Stomach (tissue), 9 donors: ENCODE data around the gene SLC6A11. TPM values are rescaled to one million over a fixed set of nuclear protein-coding genes. Genes with fewer than 3 reads are reported as not detected.

Experiments
- DNase-seq, 2 donors: peaks; one replicate each; pipeline versions ENCODE4 v3.0.0 to v3.0.0-alpha.2; 2013 to 2019
- H3K27ac ChIP-seq, 5 donors: fragments of 200-600 bp in 4 of 5; sonication (generic) in 4 of 5; one replicate each; pipeline ENCODE4 v1.5.1; 2013 to 2019; ENCODE audit warnings: mild to moderate bottlenecking in 1 of 5, moderate library complexity in 1 of 5
- H3K27me3 ChIP-seq, 3 donors: fragments of 200-600 bp; sonication (generic); one replicate each; pipeline ENCODE4 v1.5.1; 2017 to 2019; ENCODE audit warnings: mixed run types in 1 of 3
- H3K36me3 ChIP-seq, 4 donors: fragments of 200-600 bp; sonication (generic); 1 replicate in 3 of 4; 2 replicates in 1 of 4; pipeline ENCODE4 v1.5.1; 2016 to 2019
- H3K4me1 ChIP-seq, 4 donors: fragments of 200-600 bp; sonication (generic); one replicate each; pipeline ENCODE4 v1.5.1; 2016 to 2019
- H3K4me3 ChIP-seq, 4 donors: fragments of 200-600 bp; sonication (generic) in 3 of 4; one replicate each; pipeline ENCODE4 v1.5.1; 2016 to 2019; ENCODE audit warnings: mild to moderate bottlenecking in 1 of 4
- H3K9me3 ChIP-seq, 4 donors: fragments of 200-600 bp; sonication (generic); one replicate each; pipeline ENCODE4 v1.5.1; 2016 to 2019
- CTCF ChIP-seq, 7 experiments: fragments of 450-650 bp in 4 of 7; fragments of 200-600 bp in 3 of 7; sonication (generic) in 3 of 7; IDR thresholded peaks; one replicate each; pipeline ENCODE4 v1.5.1; 2016 to 2019; ENCODE audit warnings: antibody characterized with exemption in 7 of 7, control low read depth in 2 of 7, mild to moderate bottlenecking in 1 of 7
- EP300 ChIP-seq: sonication (generic); formaldehyde crosslinking; IDR thresholded peaks from one replicate; pipeline ENCODE4 v1.6.1; 2017; ENCODE audit warnings: antibody characterized with exemption
- POLR2A ChIP-seq, 4 donors: fragments of 450-650 bp; IDR thresholded peaks; one replicate each; pipeline ENCODE4 v1.6.1; 2016; ENCODE audit warnings: antibody characterized with exemption in 4 of 4, control low read depth in 2 of 4, mild to moderate bottlenecking in 1 of 4, moderate library complexity in 1 of 4
- POLR2AphosphoS5 ChIP-seq, 3 donors: sonication (generic); formaldehyde crosslinking; IDR thresholded peaks; one replicate each; pipeline ENCODE4 v1.6.1; 2016; ENCODE audit warnings: antibody characterized with exemption in 3 of 3
- WGBS, 5 donors: extraction: QIAGEN DNeasy Blood & Tissue Kit in 3 of 5; methylation state at CpG; one replicate each; pipeline versions ENCODE4 v1.1.5 to v1.1.7; 2013 to 2018; 5-methylcytosine and 5-hydroxymethylcytosine counted together
- intact Hi-C: fragments of 100-400 bp; cut with DNase I; formaldehyde crosslinking; loops from one replicate; pipeline ENCODE4 v1.15.1; 2023; ENCODE audit warnings: low total_unique reads
- polyA plus RNA-seq, 3 donors: library from polyadenylated mRNA; stranded (reverse); fragments of 200-250 nt; gene quantifications; one replicate each; pipeline ENCODE4 v1.2.3, GENCODE V29; 2013
- total RNA-seq, 5 donors: library from RNA; depleted of rRNA; stranded (reverse); fragments of >200 nt; gene quantifications; one replicate each; pipeline versions ENCODE4 v1.1.0 to v1.2.3, GENCODE V29; 2014 to 2016
- donor health status: healthy with polysubstance abuse.
- donor health status: Bipolar disorder and iron deficiency.
- donor health status: healthy.

Gene SLC6A11
- total and polyA plus RNA-seq, 8 donors = 0.18 to 2.0 TPM; not detected in 6

- intact Hi-C loops = no loop called here
Observed at GRCh38 chr3:10975695-10976234, 159.7 kb downstream of the SLC6A11 start.

GRCh38 chr3:10976770-10977169 lies 160.7 kb downstream of the SLC6A11 start:
- Histone ChIP-seq H3K9me3 (no peaks in the 10 kb centered on the region), H3K36me3 (no peaks in the 10 kb centered on the region), H3K27ac (no peak overlapping the region), H3K4me3 (no peak overlapping the region), H3K4me1 (no peaks in the 10 kb centered on the region), H3K27me3 (peaks cover 0 to 47% (median 7%) of the 10 kb centered on the region in 3 donors)
- intact Hi-C loops = no loop called here
- no peak for DNase-seq
- TF ChIP-seq EP300 (no peak), CTCF (IDR thresholded peaks at IDR 0.05) (no peak), POLR2AphosphoS5 (IDR thresholded peaks at IDR 0.05) (no peak)
- WGBS, 5 donors = 53 to 84% (median 76%) methylated on average over 1 of the region's 1 CpG

More at GRCh38 chr3:10975695-10976234, 159.7 kb downstream of the SLC6A11 start:
- Histone ChIP-seq H3K4me3 (no peak overlapping the region), H3K4me1 (no peaks in the 10 kb centered on the region), H3K9me3 (no peaks in the 10 kb centered on the region), H3K27me3 (peaks cover 0 to 53% (median 7%) of the 10 kb centered on the region in 3 donors), H3K27ac (no peak overlapping the region), H3K36me3 (no peaks in the 10 kb centered on the region)
- 40 to 85% (median 78%) methylated on average over 1 of the region's 1 CpG for WGBS, 5 donors
- no peak for DNase-seq
- no peak for TF ChIP-seq POLR2AphosphoS5 (IDR thresholded peaks at IDR 0.05)
- TF ChIP-seq POLR2A (IDR thresholded peaks at IDR 0.05) = no peak
- TF ChIP-seq EP300 = no peak

GRCh38 chr3:10977892-10978510 lies 162.0 kb downstream of the SLC6A11 start:
- WGBS, 5 donors = 33 to 42% (median 41%) methylated on average over 10 of the region's 10 CpGs
- Histone ChIP-seq H3K9me3 (no peaks in the 10 kb centered on the region), H3K27ac (no peak overlapping the region), H3K4me1 (peaks cover 0 to 5% (median 2%) of the 10 kb centered on the region in 4 donors), H3K27me3 (peaks cover 0 to 35% (median 2%) of the 10 kb centered on the region in 3 donors), H3K4me3 (no peak overlapping the region), H3K36me3 (no peaks in the 10 kb centered on the region)
- intact Hi-C loops = no loop called here
- no peak for DNase-seq
- TF ChIP-seq POLR2AphosphoS5 (IDR thresholded peaks at IDR 0.05) (no peak), POLR2A (IDR thresholded peaks at IDR 0.05) (no peak), EP300 (no peak), CTCF (IDR thresholded peaks at IDR 0.05) (no peak)

- H3K9me3 ChIP-seq = no peaks in the 10 kb centered on the region
- peaks cover 0 to 25% (median 2%) of the 10 kb centered on the region in 3 donors for H3K27me3 ChIP-seq
- intact Hi-C loops = no loop called here
- peaks cover 0 to 10% (median 4%) of the 10 kb centered on the region in 4 donors for H3K4me1 ChIP-seq
- no peak overlapping the region for H3K27ac ChIP-seq
- no peak for TF ChIP-seq POLR2A (IDR thresholded peaks at IDR 0.05)
- TF ChIP-seq EP300 = no peak
- TF ChIP-seq POLR2AphosphoS5 (IDR thresholded peaks at IDR 0.05) = no peak
- TF ChIP-seq CTCF (IDR thresholded peaks at IDR 0.05) = no peak
- DNase-seq = no peak
- H3K4me3 ChIP-seq = no peak overlapping the region
- H3K36me3 ChIP-seq = no peaks in the 10 kb centered on the region
- 88 to 94% (median 92%) methylated on average over 7 of the region's 7 CpGs for WGBS, 5 donors
Observed at GRCh38 chr3:10978956-10979355, 162.9 kb downstream of the SLC6A11 start.

GRCh38 chr3:10980312-10980711 lies 164.3 kb downstream of the SLC6A11 start:
- intact Hi-C loops = no loop called here
- no peak for TF ChIP-seq POLR2AphosphoS5 (IDR thresholded peaks at IDR 0.05)
- no peak for TF ChIP-seq EP300
- no peak for TF ChIP-seq CTCF (IDR thresholded peaks at IDR 0.05)
- no peak for TF ChIP-seq POLR2A (IDR thresholded peaks at IDR 0.05)
- WGBS, 5 donors = 79 to 83% (median 80%) methylated on average over 7 of the region's 7 CpGs

More at GRCh38 chr3:10980312-10980711, 164.3 kb downstream of the SLC6A11 start:
- Histone ChIP-seq H3K4me1 (peaks cover 0 to 10% (median 4%) of the 10 kb centered on the region in 4 donors), H3K27ac (no peak overlapping the region), H3K27me3 (peaks cover 0 to 13% (median 0%) of the 10 kb centered on the region in 3 donors), H3K4me3 (no peak overlapping the region), H3K36me3 (no peaks in the 10 kb centered on the region), H3K9me3 (no peaks in the 10 kb centered on the region)
- no peak for DNase-seq
